K562 (cell line): Measurements from ENCODE around the gene KITLG. TPM values are rescaled to one million over a fixed set of nuclear protein-coding genes. Genes with fewer than 3 reads are reported as not detected.

Source experiments
- ATAC-seq: fragments of 200-7000 bp; cut with Tn5 transposase; 3 replicates; pipeline ENCODE4 v1.9.1; 2020; ENCODE audit warnings: moderate library complexity
- BruUV-seq: library from RNA; stranded (reverse); fragments of 400-500 nt; replicated peaks from 2 replicates; lab custom pipeline; 2021; lab: Mats Ljungman, UMichigan
- CTCF ChIA-PET: fragments of 300-600 bp; formaldehyde crosslinking; extraction: SDS; loops from one replicate; lab custom pipeline; 2021; ENCODE audit warnings: low intra/inter-chr PET ratio; lab: Yijun Ruan, JAX
- POLR2A ChIA-PET: fragments of 300-600, 350-650 bp; sonication (Branson Sonifier 250); formaldehyde crosslinking; extraction: SDS; loops from one replicate; lab custom pipeline; 2021; ENCODE audit warnings: antibody characterized with exemption, inconsistent platforms; lab: Yijun Ruan, JAX
- DNase-seq, 4 experiments: peaks; one replicate each; pipeline versions ENCODE4 v3.0.0 to v3.0.0-alpha.2; 2011 to 2018; ENCODE audit warnings: low spot score in 3 of 4, mixed read lengths in 3 of 4; ENCODE audit errors: extremely low read depth in 1 of 4
- FAIRE-seq: peaks from 2 replicates; lab custom pipeline; 2011; peaks lifted over from hg19 to GRCh38; lab: Jason Lieb, UNC
- H2AFZ ChIP-seq: 2 replicates; pipeline ENCODE4 v1.6.0; 2011; ENCODE audit warnings: low read depth, low read length, control low read depth, inconsistent platforms
- H3K27ac ChIP-seq: fragments of 200-600 bp; 3 replicates; pipeline ENCODE4 v1.8.0; 2011; ENCODE audit warnings: low read depth, mild to moderate bottlenecking, control low read depth, inconsistent platforms, low read length, moderate library complexity, mixed read lengths; ENCODE audit errors: extremely low read depth
- H3K27me3 ChIP-seq, 2 experiments: fragments of 300-600 bp in 1 of 2; 2 replicates in 1 of 2; 3 replicates in 1 of 2; pipeline versions ENCODE4 v1.6.0 to v1.8.0; 2011; ENCODE audit warnings: inconsistent platforms in 2 of 2, low read length in 2 of 2, mild to moderate bottlenecking in 1 of 2, mixed read lengths in 1 of 2, moderate library complexity in 1 of 2; ENCODE audit not compliant: control insufficient read depth in 2 of 2, insufficient read depth in 2 of 2
- H3K36me3 ChIP-seq: fragments of 300-600 bp; 3 replicates; pipeline ENCODE4 v1.8.0; 2011; ENCODE audit warnings: mild to moderate bottlenecking, low read length, inconsistent platforms; ENCODE audit not compliant: control insufficient read depth, insufficient read depth
- H3K4me1 ChIP-seq, 2 experiments: fragments of 200-600 bp in 1 of 2; replicated peaks in 1 of 2; 2 replicates in 1 of 2; 3 replicates in 1 of 2; pipeline versions ENCODE4 v1.5.1 to v1.8.0; 2011; ENCODE audit warnings: inconsistent platforms in 2 of 2, low read length in 2 of 2, mild to moderate bottlenecking in 1 of 2, mixed read lengths in 1 of 2, moderate library complexity in 1 of 2; ENCODE audit not compliant: control insufficient read depth in 2 of 2, insufficient read depth in 2 of 2
- H3K4me2 ChIP-seq: 2 replicates; pipeline ENCODE4 v1.6.1; 2011; ENCODE audit warnings: low read length, control low read depth, inconsistent platforms, mixed read lengths; ENCODE audit not compliant: insufficient read depth
- H3K4me3 ChIP-seq: fragments of 200-600 bp; sonication (generic), shearing (Covaris generic); 2 replicates; pipeline ENCODE4 v1.5.1; 2016; ENCODE audit warnings: control low read depth, inconsistent platforms
- H3K79me2 ChIP-seq: fragments of 200-600 bp; 3 replicates; pipeline ENCODE4 v1.8.0; 2011; ENCODE audit warnings: low read length, inconsistent platforms; ENCODE audit not compliant: control insufficient read depth, insufficient read depth
- H3K9ac ChIP-seq, 2 experiments: 2 replicates each; pipeline versions ENCODE4 v1.6.0 to v1.6.1; 2011; ENCODE audit warnings: low read depth in 2 of 2, low read length in 2 of 2, control low read depth in 1 of 2, inconsistent platforms in 1 of 2, mild to moderate bottlenecking in 1 of 2, mixed read lengths in 1 of 2; ENCODE audit not compliant: insufficient read depth in 1 of 2
- H3K9me1 ChIP-seq: one replicate; pipeline ENCODE4 v1.6.0; 2011; ENCODE audit warnings: inconsistent platforms, mild to moderate bottlenecking, low read length, moderate library complexity; ENCODE audit not compliant: control insufficient read depth, insufficient read depth
- H3K9me3 ChIP-seq: replicated peaks from 2 replicates; pipeline ENCODE4 v1.5.1; 2011; ENCODE audit warnings: low read depth, low read length, inconsistent platforms; ENCODE audit not compliant: control insufficient read depth, insufficient read depth
- H4K20me1 ChIP-seq: replicated peaks from 2 replicates; pipeline ENCODE4 v1.6.1; 2011; ENCODE audit warnings: low read length, inconsistent platforms, mixed read lengths; ENCODE audit not compliant: control insufficient read depth, insufficient read depth
- L3MBTL2 ChIP-seq: fragments of 450-650 bp; IDR thresholded peaks from 2 replicates; pipeline ENCODE4 v1.6.1; 2016; ENCODE audit warnings: mild to moderate bottlenecking, moderate library complexity
- MAFK ChIP-seq: IDR thresholded peaks from 2 replicates; pipeline ENCODE4 v1.6.1; 2011; ENCODE audit warnings: low read length, improper control_type of control experiment
- NR2C2 ChIP-seq, 2 experiments: fragments of 200-800 bp in 1 of 2; sonication (Bioruptor generic) in 1 of 2; sonication (generic) in 1 of 2; formaldehyde crosslinking in 1 of 2; IDR thresholded peaks; 2 replicates each; pipeline versions ENCODE4 v1.6.1 to v1.8.0; 2016 to 2022; ENCODE audit warnings: mild to moderate bottlenecking in 1 of 2, missing compliant biosample characterization in 1 of 2, missing genetic modification characterization in 1 of 2, missing genetic modification reagents in 1 of 2
- WGBS: fragments of 100-300 bp; shearing (Covaris generic); methylation state at CpG from one replicate; pipeline ENCODE4 v1.1.6; 2016; ENCODE audit warnings: low coverage, mixed read lengths; ENCODE audit not compliant: insufficient coverage; ENCODE audit errors: missing lambda C conversion rate; 5-methylcytosine and 5-hydroxymethylcytosine counted together
- in situ Hi-C: fragments of 300-500 bp; cut with MboI; formaldehyde crosslinking; loops from 4 replicates; pipeline ENCODE4 v1.15.0; 2018; ENCODE audit warnings: inconsistent platforms, mixed read lengths
- intact Hi-C: fragments of 100-400 bp; cut with micrococcal nuclease; formaldehyde crosslinking; loops from 2 replicates; pipeline ENCODE4 v1.14.2; 2022
- polyA plus RNA-seq, 8 experiments: library from polyadenylated mRNA; depleted of rRNA in 4 of 8; stranded (reverse) in 5 of 8; unstranded in 3 of 8; fragments of >200 nt; fragmentation: Nextera tagmentation in 2 of 8; fragmentation: Illumina TruSeq in 1 of 8; extraction: Ambion mirVana in 2 of 8; extraction: Trizol in 1 of 8; gene quantifications; 2 replicates each; pipeline versions ENCODE4 v1.2.1 to v1.2.3, GENCODE V29; 2011 to 2014; ENCODE audit warnings: inconsistent platforms in 1 of 8, missing spikeins in 1 of 8
- total RNA-seq, 7 experiments: library from RNA; depleted of rRNA in 6 of 7; stranded (reverse); fragments of >200 nt in 6 of 7; fragmentation: Illumina TruSeq in 2 of 7; extraction: Trizol in 2 of 7; gene quantifications; 2 replicates each; pipeline versions ENCODE4 v1.2.1 to v1.2.3, GENCODE V29; 2011 to 2021; ENCODE audit warnings: low replicate concordance in 1 of 7
- TF ChIP-seq, protein P1 (sequence below), 2 experiments: fragments of 250-450 bp in 1 of 2; fragments of 450-650 bp in 1 of 2; sonication (Bioruptor Pico) in 1 of 2; IDR thresholded peaks; 2 replicates each; pipeline versions ENCODE4 v1.6.1 to v1.8.0; 2016 to 2021; ENCODE audit warnings: mild to moderate bottlenecking in 2 of 2, moderate library complexity in 2 of 2, missing compliant biosample characterization in 1 of 2, missing genetic modification characterization in 1 of 2

KITLG gene
- total and polyA plus RNA-seq, 9 of the 15 experiments (the other 6 are each of a cell fraction or from before 2014, with no cell fraction given), result 0.04 to 0.09 (median 0.04) TPM; not detected in 6

DNA sequence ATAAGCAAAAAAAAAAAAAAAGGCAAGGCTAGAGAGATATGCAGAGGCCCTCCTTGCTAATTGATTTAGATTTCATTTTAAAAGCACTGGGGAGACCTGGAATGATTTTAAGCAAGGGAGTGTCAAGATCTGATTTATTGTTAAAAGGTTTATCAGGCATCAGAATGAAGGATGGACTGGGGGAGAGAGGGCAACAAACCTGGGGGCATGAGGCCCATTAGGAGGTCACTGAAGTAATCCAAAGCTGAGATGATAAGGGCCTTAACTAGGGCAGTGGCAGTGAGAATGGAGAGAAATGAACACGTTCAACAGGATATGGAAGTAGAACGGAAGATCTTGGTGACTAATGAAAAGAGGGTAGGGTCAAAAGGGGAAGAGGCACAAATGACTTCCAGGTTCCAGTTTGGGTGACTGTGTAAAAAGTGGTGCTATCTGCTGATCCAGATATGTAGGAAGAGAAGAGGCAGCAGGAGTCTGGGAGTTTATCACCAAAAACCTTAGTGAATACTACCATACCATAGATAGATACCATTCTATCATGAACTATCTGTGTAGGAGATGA is 24.0 kb downstream of the KITLG start:
- Histone ChIP-seq H3K9me1 (no peaks in the 10 kb centered on the region), H3K4me3 (no peak overlapping the region), H3K9me3 (0 out of 2 replicates have a peak, but pooled peaks cover 1% of the 10 kb centered on the region), H3K27ac (no peak overlapping the region), H4K20me1 (no peaks in the 10 kb centered on the region), H2AFZ (no peak overlapping the region), H3K9ac (no peak overlapping the region), H3K36me3 (no peaks in the 10 kb centered on the region), H3K79me2 (no peaks in the 10 kb centered on the region), H3K27me3 (no peaks in the 10 kb centered on the region), H3K4me2 (no peak overlapping the region), H3K4me1 (no peaks in the 10 kb centered on the region)
- 0% methylated on average over 2 of the region's 2 CpGs for WGBS
- in situ Hi-C loops (no loop called here), intact Hi-C loops (no loop called here)
- ATAC-seq, result no peak
- no peak for FAIRE-seq
- ChIA-PET CTCF (no interaction called here), POLR2A (no interaction called here)
- DNase-seq, result no peak
- TF ChIP-seq, protein P1, sequence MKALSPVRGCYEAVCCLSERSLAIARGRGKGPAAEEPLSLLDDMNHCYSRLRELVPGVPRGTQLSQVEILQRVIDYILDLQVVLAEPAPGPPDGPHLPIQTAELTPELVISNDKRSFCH (CRISPR knock-in tag; IDR thresholded peaks at IDR 0.05), result no peak
- TF ChIP-seq, protein P1 (tag; IDR thresholded peaks at IDR 0.05), result no peak
- no peak for TF ChIP-seq L3MBTL2
- TF ChIP-seq MAFK, result no peak
- TF ChIP-seq NR2C2 (CRISPR knock-in tag; IDR thresholded peaks at IDR 0.05), result no peak
- TF ChIP-seq NR2C2 (tag; IDR thresholded peaks at IDR 0.05), result no peak
- no TSS peak for BruUV-seq
